K562 (cell line): Measurements from ENCODE around the gene ITGB2. TPM values are rescaled to one million over a fixed set of nuclear protein-coding genes. Genes with fewer than 3 reads are reported as not detected.

Experiments used
- ATAC-seq: fragments of 200-7000 bp; cut with Tn5 transposase; 3 replicates; pipeline ENCODE4 v1.9.1; 2020; ENCODE audit warnings: moderate library complexity
- BruUV-seq: library from RNA; stranded (reverse); fragments of 400-500 nt; replicated peaks from 2 replicates; lab custom pipeline; 2021; lab: Mats Ljungman, UMichigan
- CTCF ChIA-PET: fragments of 300-600 bp; formaldehyde crosslinking; extraction: SDS; loops from one replicate; lab custom pipeline; 2021; ENCODE audit warnings: low intra/inter-chr PET ratio; lab: Yijun Ruan, JAX
- POLR2A ChIA-PET: fragments of 300-600, 350-650 bp; sonication (Branson Sonifier 250); formaldehyde crosslinking; extraction: SDS; loops from one replicate; lab custom pipeline; 2021; ENCODE audit warnings: antibody characterized with exemption, inconsistent platforms; lab: Yijun Ruan, JAX
- DNase-seq, 4 experiments: peaks; one replicate each; pipeline versions ENCODE4 v3.0.0 to v3.0.0-alpha.2; 2011 to 2018; ENCODE audit warnings: low spot score in 3 of 4, mixed read lengths in 3 of 4; ENCODE audit errors: extremely low read depth in 1 of 4
- FAIRE-seq: peaks from 2 replicates; lab custom pipeline; 2011; peaks lifted over from hg19 to GRCh38; lab: Jason Lieb, UNC
- H2AFZ ChIP-seq: 2 replicates; pipeline ENCODE4 v1.6.0; 2011; ENCODE audit warnings: low read depth, low read length, control low read depth, inconsistent platforms
- H3K27ac ChIP-seq: fragments of 200-600 bp; 3 replicates; pipeline ENCODE4 v1.8.0; 2011; ENCODE audit warnings: low read depth, mild to moderate bottlenecking, control low read depth, inconsistent platforms, low read length, moderate library complexity, mixed read lengths; ENCODE audit errors: extremely low read depth
- H3K27me3 ChIP-seq, 2 experiments: fragments of 300-600 bp in 1 of 2; 2 replicates in 1 of 2; 3 replicates in 1 of 2; pipeline versions ENCODE4 v1.6.0 to v1.8.0; 2011; ENCODE audit warnings: inconsistent platforms in 2 of 2, low read length in 2 of 2, mild to moderate bottlenecking in 1 of 2, mixed read lengths in 1 of 2, moderate library complexity in 1 of 2; ENCODE audit not compliant: control insufficient read depth in 2 of 2, insufficient read depth in 2 of 2
- H3K36me3 ChIP-seq: fragments of 300-600 bp; 3 replicates; pipeline ENCODE4 v1.8.0; 2011; ENCODE audit warnings: mild to moderate bottlenecking, low read length, inconsistent platforms; ENCODE audit not compliant: control insufficient read depth, insufficient read depth
- H3K4me1 ChIP-seq, 2 experiments: fragments of 200-600 bp in 1 of 2; replicated peaks in 1 of 2; 2 replicates in 1 of 2; 3 replicates in 1 of 2; pipeline versions ENCODE4 v1.5.1 to v1.8.0; 2011; ENCODE audit warnings: inconsistent platforms in 2 of 2, low read length in 2 of 2, mild to moderate bottlenecking in 1 of 2, mixed read lengths in 1 of 2, moderate library complexity in 1 of 2; ENCODE audit not compliant: control insufficient read depth in 2 of 2, insufficient read depth in 2 of 2
- H3K4me2 ChIP-seq: 2 replicates; pipeline ENCODE4 v1.6.1; 2011; ENCODE audit warnings: low read length, control low read depth, inconsistent platforms, mixed read lengths; ENCODE audit not compliant: insufficient read depth
- H3K4me3 ChIP-seq: fragments of 200-600 bp; sonication (generic), shearing (Covaris generic); 2 replicates; pipeline ENCODE4 v1.5.1; 2016; ENCODE audit warnings: control low read depth, inconsistent platforms
- H3K79me2 ChIP-seq: fragments of 200-600 bp; 3 replicates; pipeline ENCODE4 v1.8.0; 2011; ENCODE audit warnings: low read length, inconsistent platforms; ENCODE audit not compliant: control insufficient read depth, insufficient read depth
- H3K9ac ChIP-seq, 2 experiments: 2 replicates each; pipeline versions ENCODE4 v1.6.0 to v1.6.1; 2011; ENCODE audit warnings: low read depth in 2 of 2, low read length in 2 of 2, control low read depth in 1 of 2, inconsistent platforms in 1 of 2, mild to moderate bottlenecking in 1 of 2, mixed read lengths in 1 of 2; ENCODE audit not compliant: insufficient read depth in 1 of 2
- H3K9me1 ChIP-seq: one replicate; pipeline ENCODE4 v1.6.0; 2011; ENCODE audit warnings: inconsistent platforms, mild to moderate bottlenecking, low read length, moderate library complexity; ENCODE audit not compliant: control insufficient read depth, insufficient read depth
- H3K9me3 ChIP-seq: replicated peaks from 2 replicates; pipeline ENCODE4 v1.5.1; 2011; ENCODE audit warnings: low read depth, low read length, inconsistent platforms; ENCODE audit not compliant: control insufficient read depth, insufficient read depth
- H4K20me1 ChIP-seq: replicated peaks from 2 replicates; pipeline ENCODE4 v1.6.1; 2011; ENCODE audit warnings: low read length, inconsistent platforms, mixed read lengths; ENCODE audit not compliant: control insufficient read depth, insufficient read depth
- DDX20 ChIP-seq: fragments of 450-650 bp; IDR thresholded peaks from 2 replicates; pipeline ENCODE4 v1.6.1; 2016; ENCODE audit warnings: missing genetic modification characterization, low read depth, mild to moderate bottlenecking, missing compliant biosample characterization, moderate library complexity
- WGBS: fragments of 100-300 bp; shearing (Covaris generic); methylation state at CpG from one replicate; pipeline ENCODE4 v1.1.6; 2016; ENCODE audit warnings: low coverage, mixed read lengths; ENCODE audit not compliant: insufficient coverage; ENCODE audit errors: missing lambda C conversion rate; 5-methylcytosine and 5-hydroxymethylcytosine counted together
- in situ Hi-C: fragments of 300-500 bp; cut with MboI; formaldehyde crosslinking; loops from 4 replicates; pipeline ENCODE4 v1.15.0; 2018; ENCODE audit warnings: inconsistent platforms, mixed read lengths
- intact Hi-C: fragments of 100-400 bp; cut with micrococcal nuclease; formaldehyde crosslinking; loops from 2 replicates; pipeline ENCODE4 v1.14.2; 2022
- polyA plus RNA-seq, 8 experiments: library from polyadenylated mRNA; depleted of rRNA in 4 of 8; stranded (reverse) in 5 of 8; unstranded in 3 of 8; fragments of >200 nt; fragmentation: Nextera tagmentation in 2 of 8; fragmentation: Illumina TruSeq in 1 of 8; extraction: Ambion mirVana in 2 of 8; extraction: Trizol in 1 of 8; gene quantifications; 2 replicates each; pipeline versions ENCODE4 v1.2.1 to v1.2.3, GENCODE V29; 2011 to 2014; ENCODE audit warnings: inconsistent platforms in 1 of 8, missing spikeins in 1 of 8
- total RNA-seq, 7 experiments: library from RNA; depleted of rRNA in 6 of 7; stranded (reverse); fragments of >200 nt in 6 of 7; fragmentation: Illumina TruSeq in 2 of 7; extraction: Trizol in 2 of 7; gene quantifications; 2 replicates each; pipeline versions ENCODE4 v1.2.1 to v1.2.3, GENCODE V29; 2011 to 2021; ENCODE audit warnings: low replicate concordance in 1 of 7
- TF ChIP-seq, protein P1 (sequence below), 3 experiments: fragments of 200-800 bp in 1 of 3; sonication (Bioruptor generic) in 1 of 3; sonication (generic) in 1 of 3; formaldehyde crosslinking in 1 of 3; IDR thresholded peaks; 2 replicates each; pipeline versions ENCODE4 v1.6.1 to v1.8.0; 2016 to 2022; ENCODE audit warnings: mild to moderate bottlenecking in 2 of 3, missing compliant biosample characterization in 2 of 3, missing genetic modification characterization in 2 of 3, missing genetic modification reagents in 1 of 3

The ITGB2 gene
- total and polyA plus RNA-seq, 9 of the 15 experiments (the other 6 are each of a cell fraction or from before 2014, with no cell fraction given): 0.07 to 1.3 (median 0.51) TPM; not detected in 2

DNA sequence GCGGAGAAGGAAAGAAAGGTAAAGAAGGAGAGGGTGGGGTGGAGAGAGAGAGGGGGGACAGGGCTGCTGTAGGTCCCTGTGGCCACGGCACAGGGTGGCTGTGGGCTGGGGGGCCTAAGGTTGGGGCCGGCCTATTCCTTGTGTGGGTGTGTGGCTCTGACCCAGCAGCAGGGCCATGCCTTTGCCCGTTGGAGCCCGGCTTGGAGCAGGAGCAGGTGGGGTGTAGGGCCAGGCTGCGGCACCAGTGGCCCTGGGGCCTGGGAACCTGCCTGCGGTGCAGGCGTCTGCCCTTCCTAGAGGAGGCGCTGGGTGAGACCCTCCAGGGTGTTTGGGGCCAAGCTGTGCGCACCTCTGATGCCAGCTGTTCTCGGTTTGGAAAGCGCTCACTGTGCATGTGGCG, 83.2 kb downstream of the ITGB2 start:
- WGBS: 57% methylated on average over 10 of the region's 13 CpGs
- TF ChIP-seq, protein P1, sequence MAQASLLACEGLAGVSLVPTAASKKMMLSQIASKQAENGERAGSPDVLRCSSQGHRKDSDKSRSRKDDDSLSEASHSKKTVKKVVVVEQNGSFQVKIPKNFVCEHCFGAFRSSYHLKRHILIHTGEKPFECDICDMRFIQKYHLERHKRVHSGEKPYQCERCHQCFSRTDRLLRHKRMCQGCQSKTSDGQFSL (CRISPR knock-in tag; IDR thresholded peaks at IDR 0.05): 0 out of 2 replicates have a peak, but pooled peaks have one; percentile 36
- TF ChIP-seq, protein P1 (tag; IDR thresholded peaks at IDR 0.05): no peak
- no peak for TF ChIP-seq DDX20
- TF ChIP-seq, all 486 proteins: peak for 1
- Histone ChIP-seq H3K79me2 (no peaks in the 10 kb centered on the region), H3K36me3 (no peaks in the 10 kb centered on the region), H3K27ac (no peak overlapping the region), H3K27me3 (peaks cover 11 to 30% of the 10 kb centered on the region in 2 experiments; a peak in 4 of 5 replicates), H3K9me1 (no peaks in the 10 kb centered on the region), H3K9ac (no peak overlapping the region), H3K9me3 (no peaks in the 10 kb centered on the region), H4K20me1 (peaks cover 5% of the 10 kb centered on the region; the same call in 1 of the 2 replicates), H3K4me1 (peaks cover 21 to 48% of the 10 kb centered on the region in 2 experiments), H3K4me3 (no peak overlapping the region), H2AFZ (no peak overlapping the region), H3K4me2 (no peak overlapping the region)
- intact Hi-C loops (loop anchor here (10.0 kb wide), 1 partner anchor 793 kb away; no protein-coding TSS in a partner anchor), in situ Hi-C loops (no loop called here)
- DNase-seq (no peak), ATAC-seq (no peak), FAIRE-seq (no peak)
- no TSS peak for BruUV-seq
- CTCF ChIA-PET: no interaction called here
- POLR2A ChIA-PET: interaction anchor here (0.6 to 1.0 kb wide), 3 partner anchors 13 to 36 kb away, joined by 3 read pairs; partner anchors contain the start of gene UBE2G2
